MCF 10A (cell line): Measurements from ENCODE around the gene IAH1. TPM values are rescaled to one million over a fixed set of nuclear protein-coding genes. Genes with fewer than 3 reads are reported as not detected.

Experiments
- BruUV-seq: library from RNA; stranded (reverse); fragments of 400-500 nt; replicated peaks from 2 replicates; lab custom pipeline; 2021; lab: Mats Ljungman, UMichigan
- CTCF ChIA-PET: fragments of 300-600 bp; sonication (Branson Sonifier 250); formaldehyde crosslinking; extraction: SDS; loops from one replicate; lab custom pipeline; 2021; ENCODE audit warnings: antibody characterized with exemption, inconsistent platforms; lab: Yijun Ruan, JAX
- POLR2A ChIA-PET: fragments of 300-600, 350-650 bp; sonication (Branson Sonifier 250); formaldehyde crosslinking; extraction: SDS; loops from one replicate; lab custom pipeline; 2020; ENCODE audit warnings: antibody characterized with exemption, inconsistent platforms; lab: Yijun Ruan, JAX
- DNase-seq: peaks from one replicate; pipeline ENCODE4 v3.0.0-alpha.2; 2018; ENCODE audit not compliant: unreplicated experiment
- H3K27ac Mint-ChIP-seq: one replicate; pipeline ENCODE4 v1.8.0; 2022; ENCODE audit warnings: mild to moderate bottlenecking, low read depth, mixed read lengths; ENCODE audit not compliant: unreplicated experiment
- H3K27me3 Mint-ChIP-seq: one replicate; pipeline ENCODE4 v1.8.0; 2022; ENCODE audit warnings: mixed read lengths; ENCODE audit not compliant: insufficient read depth, unreplicated experiment
- H3K36me3 Mint-ChIP-seq: one replicate; pipeline ENCODE4 v1.8.0; 2022; ENCODE audit warnings: mild to moderate bottlenecking, moderate library complexity, mixed read lengths; ENCODE audit not compliant: insufficient read depth, unreplicated experiment
- H3K4me1 Mint-ChIP-seq: one replicate; pipeline ENCODE4 v1.8.0; 2022; ENCODE audit warnings: mixed read lengths; ENCODE audit not compliant: insufficient read depth, unreplicated experiment
- H3K4me3 Mint-ChIP-seq: one replicate; pipeline ENCODE4 v1.8.0; 2022; ENCODE audit warnings: mild to moderate bottlenecking, moderate library complexity, mixed read lengths; ENCODE audit not compliant: unreplicated experiment
- H3K9me3 Mint-ChIP-seq: one replicate; pipeline ENCODE4 v1.8.0; 2022; ENCODE audit warnings: mixed read lengths; ENCODE audit not compliant: unreplicated experiment
- CTCF ChIP-seq: fragments of 200-600 bp; IDR thresholded peaks from one replicate; pipeline ENCODE4 v1.8.0; 2022; ENCODE audit warnings: antibody characterized with exemption, mild to moderate bottlenecking; ENCODE audit not compliant: unreplicated experiment
- intact Hi-C: fragments of 100-400 bp; cut with micrococcal nuclease; formaldehyde crosslinking; loops from 2 replicates; pipeline ENCODE4 v1.14.1; 2022
- total RNA-seq: library from RNA; stranded (reverse); gene quantifications from 2 replicates; pipeline ENCODE4 v1.2.3, GENCODE V29; 2022

The IAH1 gene
- total RNA-seq, 1 experiment from 2014 or later = 74.7 TPM

DNA sequence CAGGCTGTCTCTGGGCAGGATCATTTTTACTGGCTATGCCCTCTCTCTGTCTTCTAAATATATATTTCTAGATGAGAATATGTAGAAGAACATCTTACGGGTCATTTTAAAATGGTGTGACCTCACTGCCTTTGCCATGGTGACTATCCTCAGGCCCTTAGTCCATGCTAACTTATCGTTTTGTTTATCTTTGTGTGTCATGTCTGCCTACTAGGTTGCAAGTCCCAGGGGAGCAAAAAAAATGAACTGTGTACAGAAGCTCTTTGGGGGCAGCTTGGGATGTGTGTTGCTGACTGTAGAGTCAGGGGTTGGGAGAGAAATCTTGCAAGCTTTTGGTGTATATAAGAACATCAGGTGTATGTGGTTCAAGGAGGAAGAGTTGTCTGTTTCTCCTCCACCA, 39.9 kb upstream of the IAH1 start:
- POLR2A ChIA-PET = interaction anchor here (1.2 kb wide), 1 partner anchor 8 kb away, joined by 5 read pairs; no protein-coding TSS in a partner anchor
- no peaks in the 10 kb centered on the region for H3K27me3 Mint-ChIP-seq

GRCh38 chr2:9439536-9439935, 34.8 kb upstream of the IAH1 start:
- Mint-ChIP-seq H3K27ac (no peak overlapping the region), H3K4me1 (no peaks in the 10 kb centered on the region), H3K4me3 (no peak overlapping the region), H3K27me3 (no peaks in the 10 kb centered on the region), H3K9me3 (no peaks in the 10 kb centered on the region), H3K36me3 (peaks cover 98% of the 10 kb centered on the region)
- BruUV-seq = no TSS peak
- POLR2A ChIA-PET = interaction anchor here (0.7 kb wide), 1 partner anchor 31 kb away, joined by 3 read pairs; no protein-coding TSS in a partner anchor
- CTCF ChIA-PET = no interaction called here
- intact Hi-C loops = no loop called here
- TF ChIP-seq CTCF = no peak
- no peak for DNase-seq

More for the DNA sequence above, 39.9 kb upstream of the IAH1 start:
- Mint-ChIP-seq H3K36me3 (peaks cover 98% of the 10 kb centered on the region), H3K27ac (no peak overlapping the region), H3K4me1 (peaks cover 9% of the 10 kb centered on the region), H3K4me3 (no peak overlapping the region), H3K9me3 (no peaks in the 10 kb centered on the region)
- DNase-seq = no peak
- TF ChIP-seq CTCF = no peak
- no TSS peak for BruUV-seq
- CTCF ChIA-PET = interaction anchor here (1.3 kb wide), 1 partner anchor 291 kb away, joined by 5 read pairs; no protein-coding TSS in a partner anchor
- intact Hi-C loops = no loop called here

- Mint-ChIP-seq H3K4me1 (no peaks in the 10 kb centered on the region), H3K4me3 (no peak overlapping the region), H3K27me3 (no peaks in the 10 kb centered on the region), H3K36me3 (peaks cover 96% of the 10 kb centered on the region), H3K9me3 (no peaks in the 10 kb centered on the region), H3K27ac (no peak overlapping the region)
- no peak for TF ChIP-seq CTCF
- DNase-seq = no peak
- no TSS peak for BruUV-seq
- ChIA-PET CTCF (no interaction called here), POLR2A (interaction anchor here (0.7 kb wide), 1 partner anchor 31 kb away, joined by 3 read pairs; no protein-coding TSS in a partner anchor)
- intact Hi-C loops = no loop called here
Observed at GRCh38 chr2:9440058-9440727, 34.2 kb upstream of the IAH1 start.

- intact Hi-C loops = no loop called here
- POLR2A ChIA-PET = no interaction called here
- Mint-ChIP-seq H3K27ac (no peak overlapping the region), H3K4me1 (no peaks in the 10 kb centered on the region), H3K4me3 (no peak overlapping the region), H3K36me3 (peaks cover 82% of the 10 kb centered on the region), H3K27me3 (no peaks in the 10 kb centered on the region), H3K9me3 (no peaks in the 10 kb centered on the region)
- no peak for DNase-seq
- CTCF ChIA-PET = no interaction called here
- BruUV-seq = no TSS peak
- TF ChIP-seq CTCF = no peak
Observed at GRCh38 chr2:9441556-9441955, 32.8 kb upstream of the IAH1 start.
